Sigmoid colon (tissue), 7 donors: ENCODE results near the gene PRKCQ. TPM values are rescaled to one million over a fixed set of nuclear protein-coding genes. Genes with fewer than 3 reads are reported as not detected.

ENCODE experiments used
- DNase-seq: peaks from one replicate; pipeline ENCODE4 v3.0.0-alpha.2; 2019
- H3K27ac ChIP-seq, 4 donors: fragments of 200-600 bp; sonication (generic); one replicate each; pipeline ENCODE4 v1.5.1; 2016 to 2019; ENCODE audit warnings: mild to moderate bottlenecking in 1 of 4
- H3K27me3 ChIP-seq, 3 donors: fragments of 200-600 bp; sonication (generic); one replicate each; pipeline ENCODE4 v1.5.1; 2019; ENCODE audit warnings: mild to moderate bottlenecking in 1 of 3
- H3K36me3 ChIP-seq, 4 donors: fragments of 200-600 bp; sonication (generic); one replicate each; pipeline ENCODE4 v1.5.1; 2016 to 2019
- H3K4me1 ChIP-seq, 4 donors: fragments of 200-600 bp; sonication (generic); one replicate each; pipeline ENCODE4 v1.5.1; 2017 to 2019
- H3K4me3 ChIP-seq, 4 donors: fragments of 200-600 bp; sonication (generic); one replicate each; pipeline ENCODE4 v1.5.1; 2017 to 2019; ENCODE audit warnings: mild to moderate bottlenecking in 2 of 4, moderate library complexity in 1 of 4
- H3K9me3 ChIP-seq, 4 donors: fragments of 200-600 bp in 3 of 4; sonication (generic) in 3 of 4; one replicate each; pipeline versions ENCODE4 v1.5.1 to v1.6.1; 2013 to 2019
- EP300 ChIP-seq, 4 donors: sonication (generic); formaldehyde crosslinking; IDR thresholded peaks; one replicate each; pipeline ENCODE4 v1.6.1; 2017; ENCODE audit warnings: antibody characterized with exemption in 4 of 4
- POLR2A ChIP-seq, 2 donors: fragments of 450-650 bp; IDR thresholded peaks; one replicate each; pipeline ENCODE4 v1.6.1; 2016; ENCODE audit warnings: antibody characterized with exemption in 2 of 2, mild to moderate bottlenecking in 2 of 2, moderate library complexity in 2 of 2
- POLR2AphosphoS5 ChIP-seq, 4 donors: sonication (generic); formaldehyde crosslinking; IDR thresholded peaks; one replicate each; pipeline ENCODE4 v1.6.1; 2017; ENCODE audit warnings: antibody characterized with exemption in 4 of 4
- WGBS, 2 donors: extraction: QIAGEN DNeasy Blood & Tissue Kit; methylation state at CpG; one replicate each; pipeline ENCODE4 v1.1.7; 2013; 5-methylcytosine and 5-hydroxymethylcytosine counted together
- intact Hi-C: fragments of 100-400 bp; cut with DNase I; formaldehyde crosslinking; loops from one replicate; pipeline ENCODE4 v1.15.1; 2023
- polyA plus RNA-seq, 3 donors: library from polyadenylated mRNA; stranded (reverse); fragments of 200-250 nt; gene quantifications; one replicate each; pipeline ENCODE4 v1.2.3, GENCODE V29; 2013
- total RNA-seq, 4 donors: library from RNA; depleted of rRNA; stranded (reverse); fragments of >200 nt; gene quantifications; one replicate each; pipeline ENCODE4 v1.1.0, GENCODE V29; 2016
- TF ChIP-seq, protein P1 (sequence below), 4 experiments: fragments of 450-650 bp in 3 of 4; fragments of 200-600 bp in 1 of 4; IDR thresholded peaks; one replicate each; pipeline ENCODE4 v1.5.1; 2016 to 2019; ENCODE audit warnings: antibody characterized with exemption in 4 of 4, mild to moderate bottlenecking in 3 of 4, moderate library complexity in 2 of 4
- donor health status: healthy with polysubstance abuse.
- donor health status: Bipolar disorder and iron deficiency.
- donor health status: healthy.

PRKCQ gene
- total and polyA plus RNA-seq, 7 donors, result 0.23 to 3.0 (median 0.81) TPM

DNA sequence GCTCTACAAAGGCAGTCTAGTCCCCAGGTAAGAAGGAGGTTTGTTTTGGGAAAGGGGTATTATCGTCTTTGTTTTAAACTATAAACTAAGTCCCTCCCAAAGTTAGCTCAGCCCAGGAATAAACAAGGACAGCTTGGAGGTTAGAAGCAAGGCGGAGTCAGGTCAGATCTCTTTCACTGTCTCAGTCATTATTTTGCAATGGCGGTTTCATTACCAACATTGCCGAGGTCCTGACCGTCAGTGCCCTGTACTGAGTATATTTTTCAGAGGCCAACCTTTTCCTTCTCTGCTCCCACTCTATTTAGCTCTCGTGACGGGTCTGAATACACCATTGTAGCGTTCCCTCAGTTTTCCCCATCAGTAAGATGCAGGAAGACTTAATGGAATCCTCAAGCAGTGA lies 184.5 kb downstream of the PRKCQ start:
- DNase-seq, result no peak
- TF ChIP-seq POLR2AphosphoS5 (IDR thresholded peaks at IDR 0.05) (no peak), EP300 (IDR thresholded peaks at IDR 0.05) (no peak), POLR2A (IDR thresholded peaks at IDR 0.05) (no peak)
- TF ChIP-seq, protein P1, sequence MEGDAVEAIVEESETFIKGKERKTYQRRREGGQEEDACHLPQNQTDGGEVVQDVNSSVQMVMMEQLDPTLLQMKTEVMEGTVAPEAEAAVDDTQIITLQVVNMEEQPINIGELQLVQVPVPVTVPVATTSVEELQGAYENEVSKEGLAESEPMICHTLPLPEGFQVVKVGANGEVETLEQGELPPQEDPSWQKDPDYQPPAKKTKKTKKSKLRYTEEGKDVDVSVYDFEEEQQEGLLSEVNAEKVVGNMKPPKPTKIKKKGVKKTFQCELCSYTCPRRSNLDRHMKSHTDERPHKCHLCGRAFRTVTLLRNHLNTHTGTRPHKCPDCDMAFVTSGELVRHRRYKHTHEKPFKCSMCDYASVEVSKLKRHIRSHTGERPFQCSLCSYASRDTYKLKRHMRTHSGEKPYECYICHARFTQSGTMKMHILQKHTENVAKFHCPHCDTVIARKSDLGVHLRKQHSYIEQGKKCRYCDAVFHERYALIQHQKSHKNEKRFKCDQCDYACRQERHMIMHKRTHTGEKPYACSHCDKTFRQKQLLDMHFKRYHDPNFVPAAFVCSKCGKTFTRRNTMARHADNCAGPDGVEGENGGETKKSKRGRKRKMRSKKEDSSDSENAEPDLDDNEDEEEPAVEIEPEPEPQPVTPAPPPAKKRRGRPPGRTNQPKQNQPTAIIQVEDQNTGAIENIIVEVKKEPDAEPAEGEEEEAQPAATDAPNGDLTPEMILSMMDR (IDR thresholded peaks at IDR 0.05), result no peak
- H3K4me3 ChIP-seq, result no peak overlapping the region
- H3K4me1 ChIP-seq, result peaks cover 0 to 13% (median 7%) of the 10 kb centered on the region in 4 donors
- H3K36me3 ChIP-seq, result no peaks in the 10 kb centered on the region
- H3K27me3 ChIP-seq, result no peaks in the 10 kb centered on the region
- WGBS, 2 donors, result 91% methylated on average over 8 of the region's 8 CpGs
- intact Hi-C loops, result no loop called here
- H3K27ac ChIP-seq, result no peak overlapping the region
- no peaks in the 10 kb centered on the region for H3K9me3 ChIP-seq

DNA sequence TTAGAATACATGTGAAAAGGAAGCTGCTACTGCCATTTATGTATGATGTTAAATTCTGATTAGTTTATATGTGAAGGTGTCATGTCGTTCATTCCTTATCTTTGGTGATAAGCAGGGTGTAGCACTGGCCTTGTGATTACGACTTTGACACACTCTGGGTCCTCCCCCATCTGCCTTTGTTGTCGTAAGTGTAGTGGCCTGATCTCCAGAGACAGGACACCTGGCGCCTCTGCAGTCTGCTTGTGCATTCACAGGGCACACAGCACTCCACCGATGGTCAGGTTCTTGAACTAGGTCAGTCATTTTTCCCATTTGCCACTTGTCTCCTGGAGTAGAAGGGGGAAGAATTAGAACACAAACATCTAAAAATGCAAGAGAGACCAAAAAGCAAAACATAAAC lies 186.0 kb downstream of the PRKCQ start:
- 19 to 54% methylated on average over 5 of the region's 5 CpGs for WGBS, 2 donors

DNA sequence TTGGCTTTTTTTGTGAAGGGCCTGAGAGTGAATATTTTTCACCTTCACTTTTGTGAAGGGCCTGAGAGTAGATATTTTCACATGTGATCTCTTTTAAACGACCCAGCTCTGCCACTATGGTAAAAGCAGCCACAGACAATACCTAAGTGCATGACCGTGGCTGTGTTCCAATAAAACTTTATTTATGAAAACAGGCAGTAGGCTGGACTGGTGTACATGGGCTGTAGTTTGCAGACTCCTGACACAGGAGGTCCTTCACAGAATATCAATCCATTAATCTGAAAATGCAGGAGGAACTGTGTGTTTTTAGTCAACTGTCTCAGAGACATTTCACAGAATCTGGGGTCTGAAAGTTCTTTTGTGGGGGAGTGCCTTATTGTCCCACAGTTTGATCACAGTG lies 186.9 kb downstream of the PRKCQ start:
- no peak overlapping the region for H3K27ac ChIP-seq

More for the DNA sequence above, 186.0 kb downstream of the PRKCQ start:
- Histone ChIP-seq H3K4me1 (peaks cover 0 to 8% (median 4%) of the 10 kb centered on the region in 4 donors), H3K27me3 (no peaks in the 10 kb centered on the region), H3K4me3 (no peak overlapping the region), H3K36me3 (no peaks in the 10 kb centered on the region), H3K27ac (no peak overlapping the region), H3K9me3 (peaks cover 0 to 8% (median 0%) of the 10 kb centered on the region in 4 donors)
- DNase-seq, result no peak
- intact Hi-C loops, result no loop called here
- TF ChIP-seq POLR2AphosphoS5 (IDR thresholded peaks at IDR 0.05) (no peak), POLR2A (IDR thresholded peaks at IDR 0.05) (no peak), EP300 (IDR thresholded peaks at IDR 0.05) (no peak)
- TF ChIP-seq, protein P1 (IDR thresholded peaks at IDR 0.05), result no peak

DNA sequence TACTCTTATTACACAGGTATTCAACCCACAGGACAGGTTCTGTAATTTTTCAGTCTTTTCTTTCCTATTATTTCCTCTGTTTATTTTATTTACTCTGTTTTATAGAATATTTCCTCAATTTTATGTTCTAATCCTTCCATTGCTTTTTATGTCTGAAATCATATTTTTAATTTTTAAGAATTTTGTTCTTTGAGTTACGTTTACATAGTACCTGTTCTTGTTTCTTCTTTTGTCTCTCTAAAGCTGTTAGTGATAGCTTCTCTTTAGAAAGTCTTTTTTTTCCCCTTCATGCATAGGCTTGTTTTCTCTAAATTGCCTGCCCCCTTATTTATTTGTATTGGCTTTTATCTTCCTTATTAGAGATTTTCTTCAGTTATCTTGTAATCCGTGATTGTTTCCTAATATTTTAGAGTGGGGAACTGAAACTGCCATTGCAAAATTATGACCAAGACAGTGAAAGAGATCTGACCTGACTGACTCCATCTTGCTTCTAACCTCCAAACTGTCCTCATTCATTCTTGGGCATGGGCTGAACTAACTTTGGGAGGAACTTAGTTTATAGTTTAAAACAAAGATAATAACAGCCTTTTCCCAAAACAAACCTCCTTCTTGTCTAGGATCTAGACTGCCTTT lies 189.7 kb downstream of the PRKCQ start:
- no peaks in the 10 kb centered on the region for H3K36me3 ChIP-seq
- peaks cover 0 to 9% (median 0%) of the 10 kb centered on the region in 4 donors for H3K9me3 ChIP-seq
- intact Hi-C loops, result no loop called here
- no peaks in the 10 kb centered on the region for H3K4me1 ChIP-seq
- TF ChIP-seq, protein P1 (IDR thresholded peaks at IDR 0.05), result no peak
- TF ChIP-seq EP300 (IDR thresholded peaks at IDR 0.05) (no peak), POLR2AphosphoS5 (IDR thresholded peaks at IDR 0.05) (no peak), POLR2A (IDR thresholded peaks at IDR 0.05) (no peak)
- no peaks in the 10 kb centered on the region for H3K27me3 ChIP-seq
- no peak overlapping the region for H3K27ac ChIP-seq
- 91 to 93% methylated on average over 2 of the region's 2 CpGs for WGBS, 2 donors
- DNase-seq, result no peak
- no peak overlapping the region for H3K4me3 ChIP-seq

More for the DNA sequence above, 186.9 kb downstream of the PRKCQ start:
- Histone ChIP-seq H3K4me1 (no peaks in the 10 kb centered on the region), H3K36me3 (no peaks in the 10 kb centered on the region), H3K27me3 (no peaks in the 10 kb centered on the region), H3K9me3 (peaks cover 0 to 9% (median 0%) of the 10 kb centered on the region in 4 donors), H3K4me3 (no peak overlapping the region)
- DNase-seq, result no peak
- TF ChIP-seq, protein P1 (IDR thresholded peaks at IDR 0.05), result no peak
- TF ChIP-seq POLR2A (IDR thresholded peaks at IDR 0.05) (no peak), POLR2AphosphoS5 (IDR thresholded peaks at IDR 0.05) (no peak), EP300 (IDR thresholded peaks at IDR 0.05) (no peak)
- intact Hi-C loops, result no loop called here
- 74 to 89% methylated on average over 2 of the region's 2 CpGs for WGBS, 2 donors
